AG20443 (cell line): ENCODE measurements around the gene MICAL1.

Experiments
- DNase-seq: peaks from one replicate; pipeline ENCODE4 v3.0.0; 2012; ENCODE audit warnings: low spot score, mixed read lengths

Gene MICAL1

DNA sequence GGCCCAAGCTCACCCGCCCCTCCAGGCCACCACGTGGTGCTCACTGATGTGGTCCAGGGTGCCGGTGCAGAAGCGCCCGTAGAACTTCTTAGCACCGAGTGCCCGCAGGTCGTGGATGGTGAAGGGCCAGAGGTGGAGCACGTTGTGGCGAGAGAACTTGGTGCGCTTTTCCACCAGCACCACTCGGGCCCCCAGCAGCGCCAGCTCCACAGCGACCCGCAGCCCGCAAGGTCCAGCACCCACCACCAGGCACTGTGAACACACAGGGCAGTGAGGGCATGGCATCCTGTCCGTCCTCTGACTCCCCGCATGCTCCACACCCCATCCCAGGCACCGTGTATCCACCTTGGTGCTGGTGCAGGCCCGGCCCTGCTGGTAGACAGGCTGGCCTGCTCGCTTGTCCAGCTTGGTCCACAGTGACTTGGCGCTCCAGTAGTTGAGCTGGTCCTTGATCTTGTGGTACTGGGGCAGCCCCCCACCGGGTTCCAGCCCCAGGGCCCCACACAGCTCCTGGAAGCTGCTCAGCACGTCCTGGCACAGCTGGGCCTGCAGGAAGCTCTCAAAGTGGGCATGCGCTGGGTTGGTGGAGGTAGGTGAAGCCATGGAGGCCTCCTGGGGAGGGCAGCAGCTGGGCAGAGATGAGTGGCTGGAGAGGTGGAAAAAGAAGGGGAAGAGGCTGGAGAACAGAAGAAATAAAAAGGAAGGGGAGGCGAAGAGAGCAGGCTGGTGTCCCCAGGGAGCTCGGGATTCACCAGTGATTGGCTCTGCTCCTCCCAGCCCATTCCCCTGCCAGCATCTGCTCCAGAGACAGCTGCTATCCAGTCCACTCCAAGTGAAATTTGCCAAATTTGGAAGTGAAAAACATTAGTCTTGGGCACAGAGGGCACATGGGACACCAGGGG is 1.7 kb downstream of the MICAL1 start:
- DNase-seq = peak; percentile 45

DNA sequence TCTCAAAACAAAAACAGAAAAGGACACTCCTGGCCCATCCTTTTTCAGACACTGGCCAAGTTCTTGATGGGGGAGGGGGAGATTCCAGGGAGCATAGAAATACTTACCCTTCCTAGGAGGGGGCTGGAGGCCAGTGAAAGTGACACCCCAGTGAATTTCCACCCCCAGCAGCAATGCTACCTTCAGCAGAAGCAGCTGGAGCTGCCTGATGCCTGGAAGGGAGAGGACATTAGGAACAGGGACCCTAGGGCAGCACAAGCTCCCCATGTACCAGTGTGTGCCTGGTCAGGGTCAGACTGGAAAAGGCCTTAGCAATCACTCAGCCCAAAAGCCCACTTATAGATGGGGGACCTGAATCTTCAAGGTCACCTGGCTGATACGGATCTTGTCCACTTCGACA is 2.4 kb downstream of the MICAL1 start:
- DNase-seq = no peak

DNA sequence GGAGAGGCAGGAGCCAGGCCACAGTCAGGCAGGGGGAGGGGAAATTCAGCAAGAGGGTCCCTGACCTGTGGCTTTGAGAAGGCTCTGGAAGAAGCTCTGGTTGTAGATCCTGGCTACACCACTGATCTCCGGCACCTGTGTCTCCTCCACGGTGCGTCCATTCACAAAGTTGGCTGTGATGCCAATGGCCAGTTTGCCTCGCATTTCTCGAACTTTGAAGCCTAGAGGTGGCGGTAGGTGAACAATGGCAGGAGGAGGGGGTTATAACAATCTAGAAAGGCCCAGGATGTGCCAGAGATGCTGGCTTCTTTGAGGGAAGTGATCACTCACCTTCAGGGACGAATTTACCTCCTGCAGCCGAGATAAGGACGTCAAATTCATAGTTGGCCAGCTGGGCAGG is 3.4 kb downstream of the MICAL1 start:
- no peak for DNase-seq

- no peak for DNase-seq
These were observed 4.2 kb downstream of the MICAL1 start for GRCh38 chr6:109451376-109451775.

GRCh38 chr6:109450801-109451200 is 4.8 kb downstream of the MICAL1 start:
- no peak for DNase-seq

DNA sequence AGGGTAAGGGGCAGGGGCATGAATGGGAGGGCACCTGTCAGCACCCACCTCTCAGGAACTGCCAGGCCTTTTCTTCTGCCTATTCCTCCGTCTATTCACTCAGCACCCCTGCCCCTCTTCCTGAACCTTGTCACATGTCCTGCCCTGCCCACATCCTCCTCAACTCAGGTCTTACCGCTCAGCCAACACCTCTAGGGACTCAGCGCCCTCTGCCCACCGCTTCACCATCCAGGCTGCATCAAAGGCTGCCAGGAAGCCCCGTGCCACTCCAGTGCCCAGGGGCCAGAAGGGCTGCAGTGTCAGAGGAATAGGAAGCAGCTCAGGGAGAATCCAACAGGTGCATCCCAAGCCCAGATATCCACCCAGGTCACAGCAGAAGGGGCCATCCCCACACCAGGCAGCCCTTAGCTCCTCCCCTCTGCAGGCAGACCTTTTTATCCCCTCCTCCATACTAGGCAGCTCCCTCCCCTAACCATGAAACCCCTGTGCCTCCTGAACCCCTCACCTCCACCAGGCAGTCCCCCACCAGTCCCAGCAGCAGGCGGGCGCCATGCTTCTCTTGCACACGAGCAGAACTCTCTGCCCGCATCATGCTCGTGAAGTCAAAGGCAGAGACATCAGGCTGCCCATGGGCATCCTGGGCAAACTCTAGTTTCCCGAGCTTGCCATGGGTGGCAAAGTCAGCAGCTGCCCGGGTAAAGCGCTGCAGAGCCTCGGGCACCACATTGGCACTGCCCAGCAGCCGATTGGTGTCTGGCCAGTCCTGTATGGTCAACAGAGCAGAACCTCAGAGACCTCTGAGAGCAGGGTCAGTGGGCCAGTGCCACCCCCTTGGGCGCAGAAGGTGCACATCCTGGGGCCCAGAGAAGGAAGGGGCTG is 5.5 kb downstream of the MICAL1 start:
- no peak for DNase-seq

DNA sequence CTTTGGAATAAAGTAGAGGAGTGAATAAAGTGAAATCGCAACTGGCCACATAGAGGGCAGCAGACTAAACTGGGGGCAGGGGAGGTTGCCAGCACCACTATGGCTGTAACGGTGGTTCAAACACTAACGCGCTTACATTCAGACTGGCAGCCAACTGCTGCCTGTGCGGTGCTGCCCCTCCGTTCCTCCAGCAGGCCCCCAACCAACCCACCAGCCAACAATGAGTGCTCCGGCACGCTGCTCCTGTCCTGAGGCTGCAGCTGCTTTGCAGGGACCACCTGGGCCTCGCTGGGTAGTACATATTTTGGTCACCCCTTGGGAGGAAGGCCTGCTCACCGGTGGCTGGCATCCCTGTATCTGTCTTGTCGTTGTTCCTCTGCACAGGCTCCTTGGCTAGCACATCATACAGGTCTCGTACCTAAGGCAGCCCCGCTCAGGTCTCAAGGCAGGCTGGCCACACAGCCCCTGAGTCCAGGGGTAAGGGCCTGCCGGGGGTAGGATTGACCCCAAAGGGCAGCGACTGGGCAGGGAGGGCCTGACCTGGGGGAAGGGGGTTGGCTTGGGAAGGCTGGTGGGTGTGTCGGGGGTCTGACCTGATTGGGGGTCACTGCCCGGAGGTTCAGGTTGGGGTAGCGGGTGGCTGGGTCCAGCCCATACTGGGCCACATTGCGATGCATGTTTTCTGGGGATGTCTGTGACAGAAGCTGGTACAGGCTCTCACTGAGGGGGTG is 6.3 kb downstream of the MICAL1 start:
- DNase-seq = no peak

DNA sequence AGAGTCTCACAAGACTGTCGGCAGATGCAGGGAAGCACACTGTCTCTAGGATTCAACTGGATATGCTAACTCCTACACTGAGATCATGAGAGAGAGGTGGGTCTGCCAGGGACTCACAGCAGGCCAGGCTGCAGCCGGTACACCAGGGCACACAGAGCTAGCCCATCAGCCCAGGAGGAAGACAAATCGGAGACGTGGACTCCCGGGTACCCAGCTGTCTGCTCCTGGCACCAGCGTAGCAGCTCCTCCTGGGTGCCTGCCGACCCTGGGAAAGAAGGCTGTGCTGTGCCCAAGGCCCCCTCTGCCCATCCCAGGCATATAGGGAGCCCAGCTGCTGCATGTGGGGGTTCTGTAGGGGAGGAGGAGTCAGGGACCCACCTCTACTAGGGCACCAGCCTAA is 7.0 kb downstream of the MICAL1 start:
- no peak for DNase-seq

DNA sequence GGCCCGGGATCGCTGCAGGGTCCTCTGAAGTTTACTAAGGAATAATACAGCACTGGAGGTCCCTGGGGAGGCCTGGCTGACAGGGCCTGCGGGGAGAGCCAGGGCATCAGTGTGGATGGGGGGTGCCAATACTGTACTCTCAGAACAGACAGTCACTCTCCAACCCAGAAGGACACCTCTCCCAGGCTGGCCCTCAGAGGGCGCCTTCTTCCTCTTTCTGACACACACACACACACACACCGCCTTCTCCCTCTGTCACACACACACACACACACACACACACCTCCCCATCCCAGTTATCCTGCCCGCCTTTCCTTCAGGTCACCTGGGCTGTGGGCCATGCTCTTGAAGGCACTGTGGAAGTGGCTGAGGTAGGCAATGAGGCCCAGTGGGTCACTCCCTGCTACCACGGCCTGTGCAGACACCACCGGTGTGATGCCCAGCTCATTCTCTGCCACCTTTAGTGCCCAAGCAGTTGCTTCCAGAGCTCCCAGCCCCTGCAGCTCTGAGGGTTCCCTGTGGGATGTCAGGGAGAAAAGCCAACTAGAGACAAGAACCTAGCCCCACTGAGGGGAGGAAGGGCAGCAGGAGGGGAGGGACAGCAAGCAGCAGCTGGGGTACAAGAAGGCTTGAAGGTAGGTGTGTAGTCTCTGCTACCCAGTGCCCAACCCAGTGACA is 7.6 kb downstream of the MICAL1 start:
- DNase-seq = no peak

DNA sequence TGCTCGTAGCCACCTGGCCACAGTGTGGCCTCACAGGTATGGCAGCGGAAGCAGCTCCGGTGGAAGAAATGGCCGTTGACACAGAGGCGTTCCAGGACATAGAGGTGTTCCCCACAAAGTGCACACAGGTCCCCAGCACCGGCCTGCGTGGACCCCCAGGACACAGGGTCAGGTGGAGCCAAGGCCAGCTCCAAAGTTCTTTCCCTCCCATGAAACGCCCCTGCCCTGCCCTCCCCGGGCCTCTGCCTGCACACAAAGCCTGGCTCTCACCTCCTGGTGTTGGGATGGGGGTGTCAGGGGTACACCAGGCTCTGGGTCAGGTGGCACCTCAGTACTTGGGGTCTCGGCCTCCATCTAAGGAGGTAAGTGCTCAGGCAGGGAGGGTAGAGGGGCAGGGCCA is 8.5 kb downstream of the MICAL1 start:
- no peak for DNase-seq

GRCh38 chr6:109446541-109446940 is 9.0 kb downstream of the MICAL1 start:
- DNase-seq = no peak

GRCh38 chr6:109446072-109446471 is 9.5 kb downstream of the MICAL1 start:
- no peak for DNase-seq

- no peak for DNase-seq
These were observed 10.2 kb downstream of the MICAL1 start for GRCh38 chr6:109445382-109445781.

- DNase-seq = no peak
These were observed 12.1 kb downstream of the MICAL1 start for GRCh38 chr6:109443425-109443950.

DNA sequence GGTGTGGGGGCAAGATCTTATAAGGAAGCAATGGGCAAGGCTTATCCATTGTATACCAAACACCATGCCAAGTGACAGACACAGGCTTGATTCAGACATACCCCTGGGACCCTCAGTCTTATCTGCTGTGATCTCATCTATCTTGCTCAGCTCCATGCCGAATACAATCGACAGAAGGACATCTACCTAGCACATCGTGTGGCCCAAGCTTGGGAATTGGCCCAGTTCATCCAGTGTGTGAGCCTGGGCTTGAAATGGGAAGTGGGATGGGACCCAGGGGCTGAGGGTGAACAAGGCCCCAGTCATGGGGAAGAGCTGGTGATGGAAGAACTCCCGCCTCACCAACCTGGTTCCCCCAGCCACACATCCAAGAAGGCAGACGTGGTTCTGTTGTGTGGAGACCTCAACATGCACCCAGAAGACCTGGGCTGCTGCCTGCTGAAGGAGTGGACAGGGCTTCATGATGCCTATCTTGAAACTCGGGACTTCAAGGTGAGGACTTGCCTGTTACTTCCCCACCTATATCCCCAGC is 13.1 kb downstream of the MICAL1 start:
- DNase-seq = no peak

GRCh38 chr6:109441069-109441816 is 14.3 kb downstream of the MICAL1 start:
- DNase-seq = peak; percentile 44

GRCh38 chr6:109440331-109441068 is 15.1 kb downstream of the MICAL1 start, which contains the start of the genes PPIL6 and SMPD2:
Gene PPIL6 (minus strand): TSS chr6:109440628. CDS start chr6:109440590, 38 bp downstream.
Gene SMPD2 (plus strand): TSS chr6:109440724. CDS start chr6:109441122, 398 bp downstream.
- DNase-seq = peak; percentile 98

DNA sequence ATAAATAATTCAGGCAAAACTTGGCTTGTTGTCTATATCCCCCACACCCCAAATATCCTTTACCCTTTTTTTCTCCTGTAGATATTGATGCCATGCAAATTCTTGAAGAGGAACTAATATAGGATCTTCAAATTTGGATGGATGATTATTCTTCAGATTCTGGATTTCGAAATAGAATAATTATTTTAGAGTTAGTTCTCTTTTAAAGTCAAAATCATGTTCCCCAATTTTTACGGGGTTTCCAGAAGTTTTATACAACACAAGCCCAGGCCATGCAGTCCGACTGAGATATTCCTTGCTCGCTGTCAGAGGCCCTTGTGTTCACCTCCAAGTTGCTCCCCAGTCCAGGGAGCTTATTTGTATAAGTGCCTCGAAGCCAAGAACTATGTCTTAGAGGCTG is 19.5 kb downstream of the MICAL1 start:
- DNase-seq = no peak

DNA sequence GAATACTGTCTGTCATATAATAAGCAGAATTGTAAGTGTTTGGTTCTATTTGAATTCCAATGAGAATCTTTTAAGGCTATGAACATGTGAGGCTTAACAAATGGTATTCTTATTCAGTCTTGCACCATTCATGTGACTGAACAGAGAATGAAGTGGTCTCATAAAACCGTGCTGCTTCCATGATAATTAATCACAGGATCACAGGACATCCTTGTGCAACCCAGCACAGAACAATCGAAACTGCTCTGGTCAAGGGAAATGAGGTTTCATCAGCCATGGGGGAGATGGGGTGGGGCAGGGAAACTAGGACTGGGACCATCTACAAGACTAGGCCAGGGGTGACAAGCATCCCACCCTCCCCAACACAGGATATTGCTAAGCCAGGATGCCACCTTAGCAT is 21.1 kb downstream of the MICAL1 start:
- DNase-seq = no peak

DNA sequence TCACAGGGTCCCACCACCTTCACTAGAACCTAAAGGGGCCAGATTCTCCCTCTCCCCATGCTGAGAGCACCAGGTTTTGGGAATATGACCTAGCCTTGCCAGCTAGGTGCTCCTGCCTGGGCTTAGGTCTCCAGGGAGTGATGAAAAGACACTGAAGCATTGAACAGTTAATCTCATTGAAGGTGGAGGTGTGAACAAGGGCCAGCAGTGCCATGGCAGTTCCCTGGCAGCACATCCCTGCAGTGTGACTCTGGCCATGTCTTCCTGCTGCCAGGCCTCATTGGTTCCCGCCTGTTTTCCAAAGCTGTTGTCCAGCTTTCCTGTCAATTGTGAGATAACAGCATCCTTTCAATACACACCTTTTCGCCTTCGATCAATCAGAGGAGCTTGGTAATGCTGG is 26.1 kb downstream of the MICAL1 start:
- DNase-seq = no peak
